ENCODE measurements around the gene CCDC85A. TPM values are rescaled to one million over a fixed set of nuclear protein-coding genes. Genes with fewer than 3 reads are reported as not detected.

Gene CCDC85A
- total RNA-seq, 1 experiment from 2014 or later: 0.10 TPM

GRCh38 chr2:56297671-56298070 is 113.9 kb downstream of the CCDC85A start:
- ATAC-seq: no peak
- DNase-seq (ENCODE audit: low read depth, low spot score): no peak
- no peaks in the 10 kb centered on the region for H4K20me1 ChIP-seq (ENCODE audit: insufficient read depth)
- no peaks in the 10 kb centered on the region for H3K9me2 ChIP-seq (ENCODE audit: insufficient read depth)
- ChIA-PET POLR2A (no interaction called here), CTCF (no interaction called here), RAD21 (ENCODE audit: low non-redundant PET in 1 of 2, low total read pairs in 2 of 2, uncharacterized antibody in 2 of 2, unreplicated experiment in 2 of 2) (no interaction called here)
- no peaks in the 10 kb centered on the region for H3K27me3 ChIP-seq (ENCODE audit: insufficient read depth, low read length)
- H3K27ac ChIP-seq (ENCODE audit: low read depth, low read length): no peak overlapping the region
- no peaks in the 10 kb centered on the region for H3K79me2 ChIP-seq (ENCODE audit: insufficient read depth, low read length)
- no peak for TF ChIP-seq EZH2 (IDR thresholded peaks at IDR 0.05)
- TF ChIP-seq ZBTB33 (IDR thresholded peaks at IDR 0.05; ENCODE audit: extremely low read depth, insufficient replicate concordance, low read length): no peak
- intact Hi-C loops (cut with micrococcal nuclease): no loop called here
- H3K36me3 ChIP-seq (ENCODE audit: control insufficient read depth in 1 of 2, insufficient read depth in 2 of 2, low read length in 2 of 2): no peaks in the 10 kb centered on the region
- H3K4me3 ChIP-seq (replicated peaks in 1 of 2; ENCODE audit: low read depth in 1 of 2, low read length in 2 of 2): no peak overlapping the region
- H3K4me1 ChIP-seq (ENCODE audit: control insufficient read depth in 1 of 2, insufficient read depth in 2 of 2, low read length in 2 of 2): no peaks in the 10 kb centered on the region
- H2AFZ ChIP-seq (ENCODE audit: low read depth, low read length, poor library complexity, severe bottlenecking): no peak overlapping the region
- no peak overlapping the region for H3K9ac ChIP-seq (ENCODE audit: low read length)
- H3K4me2 ChIP-seq (ENCODE audit: low read length): no peak overlapping the region
- no TSS peak for BruUV-seq (replicated peaks)
- H3K9me3 ChIP-seq (ENCODE audit: control insufficient read depth in 1 of 2, insufficient read depth in 1 of 2, low read depth in 1 of 2, low read length in 2 of 2): no peaks in the 10 kb centered on the region

GRCh38 chr2:56299171-56299691 is 115.4 kb downstream of the CCDC85A start:
- ChIA-PET RAD21 (ENCODE audit: low non-redundant PET in 1 of 2, low total read pairs in 2 of 2, uncharacterized antibody in 2 of 2, unreplicated experiment in 2 of 2) (no interaction called here), CTCF (no interaction called here), POLR2A (interaction anchor here (0.6 kb wide), 1 partner anchor 11 kb away, joined by 3 read pairs; no protein-coding TSS in a partner anchor)
- no peak for DNase-seq (ENCODE audit: low read depth, low spot score)
- H3K9me3 ChIP-seq (ENCODE audit: control insufficient read depth in 1 of 2, insufficient read depth in 1 of 2, low read depth in 1 of 2, low read length in 2 of 2): no peaks in the 10 kb centered on the region
- no peaks in the 10 kb centered on the region for H4K20me1 ChIP-seq (ENCODE audit: insufficient read depth)
- no peaks in the 10 kb centered on the region for H3K9me2 ChIP-seq (ENCODE audit: insufficient read depth)
- H3K4me1 ChIP-seq (ENCODE audit: control insufficient read depth in 1 of 2, insufficient read depth in 2 of 2, low read length in 2 of 2): no peaks in the 10 kb centered on the region
- ATAC-seq: no peak
- H3K4me3 ChIP-seq (replicated peaks in 1 of 2; ENCODE audit: low read depth in 1 of 2, low read length in 2 of 2): no peak overlapping the region
- H3K9ac ChIP-seq (ENCODE audit: low read length): no peak overlapping the region
- H3K27me3 ChIP-seq (ENCODE audit: insufficient read depth, low read length): no peaks in the 10 kb centered on the region
- H3K27ac ChIP-seq (ENCODE audit: low read depth, low read length): no peak overlapping the region
- intact Hi-C loops (cut with micrococcal nuclease): no loop called here
- H3K4me2 ChIP-seq (ENCODE audit: low read length): no peak overlapping the region
- no peak overlapping the region for H2AFZ ChIP-seq (ENCODE audit: low read depth, low read length, poor library complexity, severe bottlenecking)
- no TSS peak for BruUV-seq (replicated peaks)
- H3K79me2 ChIP-seq (ENCODE audit: insufficient read depth, low read length): no peaks in the 10 kb centered on the region
- H3K36me3 ChIP-seq (ENCODE audit: control insufficient read depth in 1 of 2, insufficient read depth in 2 of 2, low read length in 2 of 2): no peaks in the 10 kb centered on the region
- TF ChIP-seq POLR2A (IDR thresholded peaks at IDR 0.05; ENCODE audit: borderline replicate concordance, extremely low read depth, insufficient read depth, insufficient read length) (no peak), CTCF (IDR thresholded peaks at IDR 0.05 in 2 of 3, conservative IDR thresholded peaks at IDR 0.05 in 1 of 3; ENCODE audit: borderline replicate concordance in 1 of 3, insufficient read depth in 1 of 3, low read depth in 2 of 3, low read length in 2 of 3) (no peak), SRF (IDR thresholded peaks at IDR 0.05; ENCODE audit: low read depth) (no peak), REST (IDR thresholded peaks at IDR 0.05; ENCODE audit: low read depth) (no peak), ELF1 (IDR thresholded peaks at IDR 0.05; ENCODE audit: borderline replicate concordance, low read depth) (no peak), YY1 (IDR thresholded peaks at IDR 0.05; ENCODE audit: extremely low read depth, insufficient replicate concordance, low read depth, low read length) (no peak), EZH2 (IDR thresholded peaks at IDR 0.05) (no peak), EZH2phosphoT487 (IDR thresholded peaks at IDR 0.05; ENCODE audit: borderline replicate concordance) (no peak), CEBPB (IDR thresholded peaks at IDR 0.05; ENCODE audit: low read depth) (no peak)

Measured in HCT116 (cell line).